Measurements from ENCODE around the gene MS4A13. TPM values are rescaled to one million over a fixed set of nuclear protein-coding genes. Genes with fewer than 3 reads are reported as not detected.
"Not testable (repeated sequence)": the region's sequence is repeated elsewhere in the genome, so short reads cannot be mapped to it uniquely, and the experiment has no call there.

MS4A13 gene, protein sequence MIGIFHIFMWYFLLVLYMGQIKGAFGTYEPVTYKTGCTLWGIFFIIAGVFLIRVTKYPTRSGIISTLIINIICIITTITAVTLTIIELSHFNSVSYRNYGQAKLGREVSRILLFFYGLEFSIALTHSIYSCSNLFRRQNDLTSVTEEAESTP
- total RNA-seq: not detected

DNA sequence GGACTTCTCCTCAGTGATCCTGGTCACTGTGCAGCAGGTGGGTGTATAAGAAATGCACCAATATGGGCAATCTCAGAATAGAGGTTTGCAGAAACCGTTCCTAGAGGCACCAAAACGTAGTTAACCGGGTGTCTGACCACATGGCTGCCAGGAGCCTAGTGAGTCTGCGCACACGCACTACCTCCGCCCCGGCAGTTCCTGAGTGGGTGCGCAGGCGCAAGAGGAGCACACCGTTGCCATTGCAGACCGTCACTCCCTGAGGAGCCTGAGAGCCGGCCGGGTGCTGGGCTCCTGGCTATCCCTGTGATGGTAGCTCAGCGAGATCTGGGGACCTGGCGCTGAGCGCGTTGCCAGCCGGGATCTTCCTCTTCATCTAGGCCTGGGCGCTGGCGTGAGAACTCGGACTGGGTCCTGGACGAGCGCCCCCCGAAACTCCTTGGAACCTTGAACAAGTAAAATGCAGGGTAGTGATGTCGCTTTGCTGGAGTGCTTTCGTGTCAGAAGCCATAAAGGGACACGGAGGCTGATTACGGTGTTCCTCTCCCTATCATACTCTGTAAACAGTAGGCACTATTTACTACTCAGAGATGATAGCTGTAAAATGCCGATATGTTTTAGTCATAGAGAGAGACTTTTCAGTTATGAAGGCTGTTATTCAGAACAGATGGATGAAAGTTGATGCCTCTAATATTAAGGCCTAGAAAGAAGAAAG lies at the start of gene MS4A13:
TSS of gene MS4A13 (plus strand) at position 249 of the 712 bp plus-strand sequence. CDS start 2,692 bp downstream, outside the sequence.
- DNase-seq: no peak

DNA sequence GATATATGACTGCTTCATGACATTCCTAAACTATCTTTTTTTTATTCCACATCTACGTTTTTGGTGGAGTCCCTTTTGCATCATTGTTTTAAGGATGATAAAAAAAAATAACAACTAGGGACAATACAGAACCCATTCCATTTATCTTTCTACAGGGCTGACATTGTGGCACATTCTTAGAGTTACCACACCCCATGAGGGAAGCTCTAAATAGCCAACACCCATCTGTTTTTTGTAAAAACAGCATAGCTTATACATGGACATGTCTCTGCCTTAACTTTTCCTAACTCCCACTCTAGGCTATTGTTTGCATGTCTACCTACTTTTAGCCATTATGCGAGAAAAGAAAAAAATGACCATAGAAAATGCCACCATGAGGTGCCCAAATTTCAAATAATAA lies 46.4 kb upstream of the MS4A13 start:
- no peak for DNase-seq

DNA sequence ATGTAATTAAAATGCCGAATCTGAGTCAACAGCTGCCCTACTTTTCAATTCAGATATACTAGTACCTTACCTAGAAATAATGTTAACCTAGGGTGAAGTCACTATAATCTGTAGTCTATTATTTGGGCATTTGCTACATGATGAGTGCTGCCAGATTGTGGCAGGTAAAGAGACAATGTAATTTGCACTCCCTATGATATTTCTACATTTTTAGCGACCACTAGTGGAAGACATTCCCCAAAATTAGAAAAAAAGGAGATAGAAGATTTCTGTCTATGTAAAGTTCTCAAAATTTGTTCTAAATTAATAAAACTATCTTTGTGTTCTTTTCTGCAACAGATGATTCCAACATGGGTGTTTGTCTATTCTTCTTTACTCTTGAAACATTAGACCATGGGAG lies 45.5 kb upstream of the MS4A13 start:
- DNase-seq: no peak

DNA sequence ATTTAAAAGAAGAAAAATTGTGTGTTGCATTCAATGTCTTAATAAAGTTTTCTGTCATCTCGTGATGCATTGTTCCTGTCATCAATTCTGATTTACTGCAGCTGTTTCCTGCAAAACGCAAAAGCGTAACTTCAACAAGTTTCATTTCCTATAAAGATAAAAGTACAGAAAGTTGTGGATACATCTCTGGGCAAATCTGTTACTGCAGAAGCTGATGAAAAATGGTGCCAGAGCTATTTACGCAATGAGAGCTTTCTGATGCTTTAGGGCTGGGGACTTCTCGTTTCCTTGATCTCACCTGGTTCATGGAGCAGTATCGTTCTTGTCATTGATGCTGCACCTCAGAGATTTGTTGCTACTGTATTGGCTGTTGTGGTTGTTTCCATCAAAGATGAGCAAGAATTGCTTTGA lies 38.2 kb upstream of the MS4A13 start:
- DNase-seq: no peak

DNA sequence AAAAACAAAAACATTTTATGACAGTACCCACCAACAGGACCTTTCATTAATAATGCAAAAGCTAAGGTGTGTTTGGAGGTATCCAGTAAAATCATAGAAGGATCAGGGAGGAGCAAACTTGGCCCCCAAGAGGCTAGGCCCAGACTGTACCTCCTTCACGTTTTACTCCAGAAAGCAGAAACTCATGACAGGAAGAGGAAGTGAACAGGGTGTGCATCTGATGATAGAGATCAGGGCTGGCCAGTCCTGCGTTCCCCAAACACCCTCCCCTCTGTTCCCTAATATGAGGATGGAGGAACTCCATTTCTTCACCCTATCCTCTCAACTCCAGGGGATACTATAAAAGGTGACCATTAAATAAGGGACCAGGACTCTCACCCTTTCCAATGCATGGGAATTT lies 32.8 kb upstream of the MS4A13 start:
- no peak for DNase-seq

DNA sequence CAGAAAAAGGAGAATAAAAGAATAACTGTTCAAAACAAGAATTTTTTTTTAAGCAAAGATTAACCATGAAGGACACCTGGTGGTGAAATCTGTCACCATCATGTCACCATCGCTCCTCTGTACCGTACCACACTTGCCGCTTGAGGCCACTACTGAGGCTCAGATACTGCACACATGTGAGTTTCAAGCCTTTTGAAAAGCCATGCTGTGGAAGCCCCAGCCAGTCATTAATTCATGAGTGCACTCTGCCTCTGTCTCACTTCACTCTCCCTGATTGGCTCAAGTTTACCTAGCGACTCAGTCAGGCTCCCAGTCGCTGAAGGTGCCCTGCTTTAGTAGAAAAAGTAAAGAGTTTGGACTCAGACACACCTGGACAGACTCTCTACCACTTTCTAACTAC lies 29.2 kb upstream of the MS4A13 start:
- no peak for DNase-seq

DNA sequence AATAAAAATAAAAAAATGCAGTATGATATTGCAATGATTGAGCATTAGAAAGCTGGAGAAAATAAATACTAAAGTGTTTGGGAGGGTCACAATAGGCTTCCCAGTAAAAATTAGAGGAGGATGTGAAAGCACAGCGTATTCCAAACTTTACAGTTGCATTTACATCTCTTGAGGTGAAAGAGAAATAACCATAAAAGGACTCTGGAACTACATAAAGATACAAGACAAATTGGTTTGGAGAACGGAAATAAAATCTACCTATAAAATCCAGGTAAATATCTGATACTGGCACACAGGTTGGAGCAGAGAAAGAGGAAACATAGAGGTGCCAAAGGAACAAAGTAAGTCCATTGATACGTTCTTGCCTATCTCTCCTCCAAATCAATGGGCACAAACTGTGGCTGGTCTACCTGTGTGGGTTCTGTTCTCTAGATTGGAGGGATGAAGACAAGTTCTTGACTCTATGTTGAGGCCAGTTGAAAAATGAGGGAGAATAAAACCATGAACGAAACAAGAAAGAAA lies 22.6 kb upstream of the MS4A13 start, which contains the start of gene MS4A12:
TSS of gene MS4A12 (plus strand) at position 291 of the 522 bp plus-strand sequence. CDS start 4,541 bp downstream, outside the sequence.
- DNase-seq: no peak

DNA sequence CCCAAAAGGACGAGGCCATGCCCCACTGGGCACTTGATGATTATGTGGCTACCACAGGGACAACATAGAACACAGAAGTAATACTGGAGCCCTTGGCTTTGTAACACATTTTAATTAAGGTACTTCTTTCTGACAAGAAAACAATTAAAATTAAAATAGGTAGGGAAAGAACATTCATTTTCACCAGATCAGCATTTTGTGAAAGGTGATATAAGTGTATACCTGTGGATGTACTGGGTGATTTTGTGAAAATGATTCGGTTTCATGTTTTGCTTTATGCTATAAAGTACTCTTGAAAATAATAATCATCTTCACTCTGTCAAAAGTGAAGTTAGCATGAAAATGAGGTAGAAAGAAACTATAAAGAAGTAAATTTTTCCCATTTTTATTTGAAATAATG lies 21.7 kb upstream of the MS4A13 start:
- no peak for DNase-seq

DNA sequence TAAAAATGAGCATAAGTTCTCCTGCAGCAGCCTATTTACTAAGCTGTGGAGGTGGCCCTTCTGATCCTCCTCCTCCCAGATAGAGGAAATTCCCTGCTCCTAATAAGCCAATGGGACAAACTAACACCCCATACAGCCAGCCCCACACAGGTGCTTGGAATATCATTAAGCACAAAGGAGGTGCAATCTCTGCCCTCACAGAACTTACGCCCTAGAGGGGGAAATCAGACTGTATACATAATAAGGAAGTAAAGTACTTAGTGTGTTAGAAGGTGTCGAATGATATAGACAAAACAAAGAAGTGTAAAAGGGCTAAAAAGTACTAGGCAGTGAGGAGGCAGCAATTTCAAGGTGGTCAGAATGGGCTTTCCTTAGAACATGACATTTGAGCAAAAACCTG lies 16.8 kb upstream of the MS4A13 start:
- DNase-seq: no peak

DNA sequence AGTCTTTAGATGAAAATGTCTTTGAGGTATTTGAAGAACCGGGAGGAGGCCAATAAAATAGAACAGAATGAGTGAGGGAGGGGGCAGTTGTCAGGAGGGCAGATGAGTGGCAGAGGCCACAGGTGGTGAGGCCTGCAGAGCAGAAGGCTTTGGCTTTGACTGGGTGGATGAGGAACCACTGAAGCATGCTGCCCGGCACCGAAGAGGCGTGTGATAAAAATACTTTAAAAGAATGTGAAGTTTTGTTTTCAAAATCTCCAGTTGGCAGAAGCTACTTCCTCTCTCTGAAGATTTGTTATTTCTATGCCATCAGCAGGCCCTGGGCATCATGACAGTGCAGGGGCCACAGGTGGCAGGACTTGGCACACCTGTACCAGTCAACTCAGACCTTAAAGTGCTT lies 16.3 kb upstream of the MS4A13 start:
- no peak for DNase-seq

DNA sequence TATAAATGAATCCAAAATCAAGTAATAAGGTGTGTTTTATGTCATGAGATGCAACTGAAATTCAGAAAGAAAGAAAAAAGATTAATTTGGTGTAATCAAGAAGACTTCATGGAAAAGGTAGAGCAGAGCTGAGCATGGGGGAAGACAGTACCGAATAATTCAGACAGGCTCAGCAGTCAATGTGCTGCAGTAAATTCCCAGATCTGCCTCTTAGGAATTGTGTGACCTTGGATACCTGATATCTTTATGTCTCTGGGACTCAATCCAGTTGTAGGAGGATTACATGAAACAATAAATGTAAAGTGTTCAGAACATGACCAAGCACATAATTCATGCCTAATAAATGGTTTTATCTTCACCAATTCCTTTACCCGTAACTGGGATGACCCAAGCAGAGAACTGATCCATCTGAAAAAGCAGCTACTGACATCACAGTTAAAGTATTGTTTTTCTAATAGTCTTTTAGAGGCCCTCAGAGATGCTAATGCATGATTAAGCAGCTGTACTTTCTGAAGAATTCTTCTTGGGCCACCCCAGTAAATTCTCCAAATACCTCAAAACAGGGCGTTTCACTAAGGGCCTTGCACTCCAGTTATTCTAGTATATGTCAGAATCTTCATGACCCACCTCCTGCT lies 14.8 kb upstream of the MS4A13 start:
- no peak for DNase-seq

DNA sequence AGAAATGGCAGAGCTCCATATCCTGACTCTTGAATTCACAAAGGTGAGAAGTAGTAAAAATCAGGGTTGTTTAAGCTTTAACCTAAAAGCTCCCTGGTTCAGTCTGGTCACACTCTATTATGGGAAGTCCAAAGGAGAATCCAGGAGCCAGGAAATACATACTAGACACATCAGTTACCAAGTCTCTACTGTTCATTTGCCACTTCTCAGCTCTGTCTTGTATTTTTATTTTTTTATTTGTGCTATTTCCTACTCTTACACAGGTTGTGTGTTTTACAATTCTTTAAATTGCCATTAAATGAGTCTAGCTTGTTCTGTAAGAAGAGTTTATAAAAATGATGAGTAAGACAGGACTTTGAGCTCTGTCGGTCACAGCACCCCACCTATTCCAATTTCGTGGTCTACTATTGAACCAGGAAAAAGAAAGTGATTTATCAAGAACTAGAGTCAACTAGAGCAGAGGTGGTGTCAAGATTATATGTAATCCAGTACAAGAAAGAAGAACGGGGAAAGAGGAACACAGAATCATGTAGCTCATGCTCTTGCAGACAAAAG lies 12.9 kb upstream of the MS4A13 start:
- DNase-seq: no peak

DNA sequence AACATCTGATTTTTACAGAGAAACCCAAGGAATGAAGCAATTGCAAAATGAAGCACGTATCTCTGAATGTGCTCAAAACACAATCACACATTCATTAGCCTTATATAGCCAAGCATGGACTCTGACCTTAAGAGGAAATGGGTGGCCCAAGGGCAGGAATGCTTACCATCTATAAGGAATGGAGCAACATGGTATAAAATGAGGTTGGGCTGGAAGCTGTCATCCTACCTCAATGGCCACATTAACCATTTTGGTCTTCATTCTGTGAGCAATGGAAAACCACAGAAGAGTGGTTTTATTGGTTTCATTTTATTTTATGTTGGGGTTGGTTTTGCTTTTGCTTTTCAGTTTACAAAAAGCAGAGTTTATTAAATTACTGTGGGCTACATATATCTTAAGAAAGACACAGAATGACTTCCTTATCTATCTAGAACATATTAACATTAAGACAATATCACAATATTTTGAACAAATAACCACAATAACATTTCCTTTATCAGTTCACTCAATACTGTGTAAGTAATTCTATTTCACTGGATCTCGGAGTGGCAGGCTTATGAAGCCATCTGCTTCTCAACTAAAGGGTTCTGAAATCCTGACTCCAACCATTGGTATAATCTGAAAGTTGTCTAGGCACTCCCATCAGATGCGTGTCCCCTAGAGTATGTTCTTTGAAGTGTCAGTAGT lies 10.8 kb upstream of the MS4A13 start:
- DNase-seq: no peak

DNA sequence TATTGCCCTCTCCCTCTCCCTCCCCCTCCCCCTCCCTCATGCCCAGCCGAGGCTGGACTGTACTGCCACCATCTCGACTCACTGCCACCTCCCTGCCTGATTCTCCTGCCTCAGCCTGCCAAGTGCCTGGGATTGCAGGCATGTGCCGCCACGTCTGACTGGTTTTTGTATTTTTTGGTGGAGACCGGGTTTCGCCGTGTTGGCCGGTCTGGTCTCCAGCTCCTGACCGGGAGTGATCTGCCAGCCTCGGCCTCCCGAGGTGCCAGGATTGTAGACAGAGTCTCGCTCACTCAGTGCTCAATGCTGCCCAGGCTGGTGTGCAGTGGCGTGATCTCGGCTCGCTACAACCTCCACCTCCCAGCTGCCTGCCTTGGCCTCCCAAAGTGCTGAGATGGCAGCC lies 5.6 kb upstream of the MS4A13 start:
- not testable (repeated sequence) for DNase-seq

DNA sequence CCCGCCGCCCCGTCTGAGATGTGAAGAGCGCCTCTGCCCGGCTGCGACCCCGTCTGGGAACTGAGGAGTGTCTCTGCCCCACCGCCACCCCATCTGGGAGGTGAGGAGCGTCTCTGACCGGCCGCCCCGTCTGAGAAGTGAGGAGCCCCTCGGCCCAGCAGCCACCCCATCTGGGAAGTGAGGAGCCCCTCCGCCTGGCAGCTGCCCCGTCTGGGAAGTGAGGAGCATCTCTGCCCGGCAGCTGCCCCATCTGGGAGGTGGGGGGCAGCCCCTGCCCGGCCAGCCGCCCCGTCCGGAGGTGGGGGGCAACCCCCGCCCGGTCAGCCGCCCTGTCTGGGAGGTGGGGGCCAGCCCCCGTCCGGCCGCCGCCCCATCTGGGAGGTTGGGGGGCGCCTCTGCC lies 5.0 kb upstream of the MS4A13 start:
- not testable (repeated sequence) for DNase-seq

DNA sequence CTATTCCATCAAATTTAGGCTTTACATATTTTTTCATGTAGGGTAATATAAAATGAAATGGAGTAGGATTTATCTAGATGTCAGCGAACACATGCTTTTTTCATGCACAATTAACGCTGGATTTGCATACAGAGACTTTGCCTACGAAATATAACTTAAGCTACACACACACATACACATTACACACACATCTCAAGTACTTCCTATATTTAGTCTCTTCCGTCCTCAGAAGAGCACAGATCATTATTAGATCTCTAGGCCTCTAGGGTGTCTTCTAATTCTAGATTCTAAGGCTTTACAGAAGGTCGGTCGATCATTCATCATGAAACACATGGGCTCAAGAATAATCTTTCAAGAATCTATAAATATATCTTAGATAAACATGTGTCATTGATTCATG lies 3.8 kb upstream of the MS4A13 start:
- no peak for DNase-seq

DNA sequence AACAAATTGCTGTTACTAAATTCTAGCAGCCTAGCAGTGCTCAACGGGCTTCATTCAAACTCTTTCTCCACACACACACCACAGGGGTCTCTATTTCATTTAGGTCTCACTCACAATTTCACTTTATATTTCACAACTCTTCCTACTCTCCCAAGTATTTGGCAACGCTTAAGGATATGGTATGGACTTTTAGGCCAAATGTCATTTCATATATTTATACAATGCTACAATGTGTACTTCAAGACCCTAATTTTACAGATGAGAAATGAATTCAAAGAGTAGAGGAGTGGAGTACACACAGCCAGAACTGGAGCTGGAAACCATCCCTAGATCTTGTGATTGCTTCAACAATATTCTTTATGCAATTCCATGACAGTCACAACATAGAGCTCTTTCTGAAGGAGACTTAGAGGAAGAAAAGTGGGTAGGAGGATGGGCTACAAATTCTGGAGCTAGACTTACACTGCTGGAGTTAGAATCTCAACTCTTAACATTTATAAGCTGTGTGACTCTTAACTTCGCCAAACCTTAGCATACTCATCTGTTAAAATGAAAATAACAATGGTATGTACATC lies 2.5 kb upstream of the MS4A13 start:
- no peak for DNase-seq

DNA sequence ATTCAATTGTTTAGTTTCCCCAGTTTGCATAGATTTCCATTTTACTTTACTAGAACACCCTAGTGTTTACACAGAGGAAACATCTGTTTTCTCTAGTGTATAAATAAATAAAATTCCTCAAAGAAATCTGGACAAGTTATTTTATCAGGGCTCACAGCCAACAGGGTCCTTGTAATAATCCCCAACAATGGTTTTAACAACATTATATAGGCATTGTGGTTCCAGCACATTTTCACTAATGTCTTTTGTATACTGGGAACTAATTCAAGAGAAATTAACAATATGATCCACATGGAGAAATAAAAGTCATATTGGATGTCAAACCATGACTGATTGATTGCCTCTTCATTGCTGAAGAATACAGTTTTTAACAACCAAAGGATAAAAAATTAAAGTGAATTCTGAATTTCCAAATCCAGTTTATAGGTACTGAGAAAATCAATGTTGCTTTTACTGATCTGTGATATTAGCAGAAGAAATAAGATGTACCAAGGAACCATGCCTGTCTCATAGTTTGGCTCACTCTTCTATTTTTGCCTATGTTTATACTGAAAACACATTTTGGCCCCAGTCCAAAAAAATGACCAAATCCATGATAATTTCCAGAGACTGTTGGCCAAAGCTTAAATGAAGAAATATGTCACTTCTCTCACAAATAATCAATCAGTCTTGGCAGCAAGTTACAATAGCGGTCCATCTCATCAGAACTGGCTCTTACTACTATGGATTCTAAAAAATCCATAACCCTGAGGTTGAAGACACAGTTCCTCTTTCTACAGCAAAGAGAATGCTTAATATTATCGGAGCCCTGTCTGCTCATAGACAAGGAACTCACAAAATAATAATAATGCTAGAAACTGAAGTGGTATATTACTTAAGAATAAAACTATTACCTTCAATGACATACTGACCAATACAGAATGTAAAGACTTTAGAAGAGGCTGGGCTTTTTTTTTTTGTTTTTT lies 1.4 kb upstream of the MS4A13 start:
- no peak for DNase-seq

DNA sequence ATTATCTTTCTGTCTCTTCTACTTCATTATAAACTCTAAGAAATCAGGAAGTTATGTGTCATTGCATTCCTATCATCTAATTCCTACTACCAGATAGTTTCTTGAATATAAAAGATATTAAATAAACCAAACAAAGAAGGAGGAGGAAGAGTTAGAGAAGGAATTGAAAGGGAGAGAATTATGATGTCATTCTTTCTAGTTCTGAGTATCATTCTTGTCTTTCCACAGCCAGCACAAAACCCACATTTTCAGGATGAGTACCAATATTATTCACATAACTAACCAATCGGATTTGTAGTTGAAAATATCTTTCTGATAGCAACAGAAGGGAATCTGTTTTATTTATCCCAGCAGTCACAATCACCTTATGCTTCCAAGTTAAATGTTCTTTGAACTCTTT lies 13.3 kb downstream of the MS4A13 start:
- no peak for DNase-seq

DNA sequence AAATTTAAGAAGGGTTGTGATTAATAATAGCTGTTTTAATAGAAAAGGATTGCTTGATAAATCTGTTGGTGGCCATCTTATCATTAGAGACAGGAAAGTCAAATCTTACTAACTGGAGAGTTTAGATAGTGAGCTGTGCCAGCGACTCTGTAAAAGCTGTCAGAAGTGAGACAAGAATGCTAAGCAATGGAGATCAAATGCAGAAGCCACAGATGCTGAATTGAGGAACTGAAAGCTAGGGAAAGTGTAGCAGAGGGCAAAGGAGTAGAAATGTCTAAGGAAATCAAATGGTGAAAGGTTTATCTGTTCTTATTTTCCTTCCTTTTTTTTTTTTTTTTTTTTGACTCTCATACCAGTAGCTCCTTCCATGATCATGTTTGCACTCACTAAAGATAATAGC lies 13.7 kb downstream of the MS4A13 start:
- no peak for DNase-seq

DNA sequence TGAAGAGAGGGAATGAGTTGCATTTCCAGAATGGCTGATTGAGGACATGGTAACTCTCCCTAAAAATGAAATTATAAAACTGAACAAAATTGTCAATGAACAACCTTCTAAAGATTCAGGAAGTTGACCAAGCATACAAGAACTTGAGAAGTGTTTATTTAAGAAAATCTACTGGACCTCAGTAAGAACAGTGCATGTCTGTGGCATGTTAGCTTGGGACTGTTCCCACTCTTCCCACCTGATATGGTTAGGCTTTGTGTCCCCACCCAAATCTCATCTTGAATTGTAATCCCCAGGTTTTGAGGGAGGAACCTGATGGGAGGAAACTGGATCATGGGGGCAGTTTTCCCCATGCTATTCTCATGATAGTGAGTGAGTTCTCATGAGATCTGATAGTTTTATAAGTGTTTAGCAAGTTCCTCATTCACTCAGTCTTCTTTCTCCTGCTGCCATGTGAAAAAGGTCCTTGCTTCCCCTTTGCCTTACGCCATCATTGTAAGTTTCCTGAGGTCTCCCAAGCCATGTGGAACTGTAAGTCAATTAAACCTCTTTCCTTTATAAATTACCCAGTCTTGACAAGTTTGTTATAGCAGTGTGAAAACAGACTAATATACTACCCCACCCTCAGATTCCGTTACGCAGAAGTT lies 15.4 kb downstream of the MS4A13 start:
- DNase-seq: no peak

All from effector CD4-positive, alpha-beta T cell (primary cell).